ENCODE results near the gene SRSF1.

GRCh38 chr17:57970710-57971109 lies 36.3 kb downstream of the SRSF1 start:
- TF ChIP-seq CTCF (conservative IDR thresholded peaks at IDR 0.05 in 1 of 2, IDR thresholded peaks at IDR 0.05 in 1 of 2; ENCODE audit: low read depth in 1 of 2, low read length in 2 of 2) (no peak), EZH2 (IDR thresholded peaks at IDR 0.05; ENCODE audit: low read length, missing control alignments) (no peak)

All from fibroblast of lung (primary cell).